OCI-LY3 (cell line): ENCODE data around the gene ZDHHC17.
A peak's percentile ranks its signal among the peaks of the same experiment; 100 is the strongest.

Experiments
- H2AFZ ChIP-seq: fragments of 200-600, 300-600 bp; shearing (Covaris generic); 2 replicates; pipeline ENCODE4 v1.6.0; 2014; ENCODE audit warnings: antibody characterized with exemption, low read depth, low read length
- H3K27ac ChIP-seq: fragments of 200-600, 300-600 bp; sonication (generic); 2 replicates; pipeline ENCODE4 v1.5.1; 2014; ENCODE audit warnings: mild to moderate bottlenecking, low read length, moderate library complexity, mixed read lengths
- H3K27me3 ChIP-seq: fragments of 200-600, 300-600 bp; sonication (generic); 2 replicates; pipeline ENCODE4 v1.6.1; 2014; ENCODE audit warnings: low read depth, low read length, mixed read lengths
- H3K36me3 ChIP-seq: fragments of 200-600, 300-600 bp; sonication (generic); replicated peaks from 2 replicates; pipeline ENCODE3; 2014; ENCODE audit warnings: low read depth, low read length, mixed read lengths
- H3K4me1 ChIP-seq: fragments of 300-600, 200-600 bp; sonication (generic); 2 replicates; pipeline ENCODE4 v1.6.1; 2014; ENCODE audit warnings: low read length, mixed read lengths
- H3K4me2 ChIP-seq: fragments of 200-600, 300-600 bp; sonication (generic); 2 replicates; pipeline ENCODE4 v1.6.1; 2014; ENCODE audit warnings: low read length, mixed read lengths
- H3K4me3 ChIP-seq: fragments of 300-600, 200-600 bp; sonication (generic); 2 replicates; pipeline ENCODE4 v1.5.1; 2014; ENCODE audit warnings: antibody characterized with exemption, mild to moderate bottlenecking, low read length, moderate library complexity
- H3K79me2 ChIP-seq: fragments of 300-600, 200-600 bp; shearing (Covaris generic); 2 replicates; pipeline ENCODE4 v1.6.1; 2014; ENCODE audit warnings: mild to moderate bottlenecking, low read length, mixed read lengths
- H3K9ac ChIP-seq: fragments of 300-600, 200-600 bp; shearing (Covaris generic); 2 replicates; pipeline ENCODE4 v1.6.0; 2014; ENCODE audit warnings: mild to moderate bottlenecking, low read length, moderate library complexity
- H3K9me3 ChIP-seq: fragments of 200-600, 300-600 bp; shearing (Covaris generic); 2 replicates; pipeline ENCODE4 v1.6.1; 2014; ENCODE audit warnings: low read length, mixed read lengths; ENCODE audit not compliant: insufficient read depth
- H4K20me1 ChIP-seq: fragments of 200-600, 300-600 bp; sonication (generic); 2 replicates; pipeline ENCODE4 v1.6.1; 2016; ENCODE audit warnings: low read length, mixed read lengths; ENCODE audit not compliant: insufficient read depth
- EZH2phosphoT487 ChIP-seq: fragments of 200-600 bp; shearing (Covaris generic); IDR thresholded peaks from 2 replicates; pipeline ENCODE4 v1.6.1; 2018; ENCODE audit warnings: antibody characterized with exemption, mixed run types, low read depth
- TF ChIP-seq, protein P1 (sequence below): fragments of 200-600, 300-600 bp; sonication (generic); IDR thresholded peaks from 2 replicates; pipeline ENCODE4 v1.5.1; 2014; ENCODE audit warnings: antibody characterized with exemption, low read length, low read depth

ZDHHC17 gene

GRCh38 chr12:76746516-76746915 lies 17.4 kb upstream of the ZDHHC17 start:
- H3K9me3 ChIP-seq, result no peaks in the 10 kb centered on the region
- H3K79me2 ChIP-seq, result no peaks in the 10 kb centered on the region
- no peaks in the 10 kb centered on the region for H4K20me1 ChIP-seq
- H3K36me3 ChIP-seq, result no peaks in the 10 kb centered on the region
- no peak overlapping the region for H3K9ac ChIP-seq
- H2AFZ ChIP-seq, result no peak overlapping the region
- H3K4me2 ChIP-seq, result peak overlapping the region; percentile 31; the same call in 1 of the 2 replicates
- no peak for TF ChIP-seq EZH2phosphoT487
- TF ChIP-seq, protein P1, sequence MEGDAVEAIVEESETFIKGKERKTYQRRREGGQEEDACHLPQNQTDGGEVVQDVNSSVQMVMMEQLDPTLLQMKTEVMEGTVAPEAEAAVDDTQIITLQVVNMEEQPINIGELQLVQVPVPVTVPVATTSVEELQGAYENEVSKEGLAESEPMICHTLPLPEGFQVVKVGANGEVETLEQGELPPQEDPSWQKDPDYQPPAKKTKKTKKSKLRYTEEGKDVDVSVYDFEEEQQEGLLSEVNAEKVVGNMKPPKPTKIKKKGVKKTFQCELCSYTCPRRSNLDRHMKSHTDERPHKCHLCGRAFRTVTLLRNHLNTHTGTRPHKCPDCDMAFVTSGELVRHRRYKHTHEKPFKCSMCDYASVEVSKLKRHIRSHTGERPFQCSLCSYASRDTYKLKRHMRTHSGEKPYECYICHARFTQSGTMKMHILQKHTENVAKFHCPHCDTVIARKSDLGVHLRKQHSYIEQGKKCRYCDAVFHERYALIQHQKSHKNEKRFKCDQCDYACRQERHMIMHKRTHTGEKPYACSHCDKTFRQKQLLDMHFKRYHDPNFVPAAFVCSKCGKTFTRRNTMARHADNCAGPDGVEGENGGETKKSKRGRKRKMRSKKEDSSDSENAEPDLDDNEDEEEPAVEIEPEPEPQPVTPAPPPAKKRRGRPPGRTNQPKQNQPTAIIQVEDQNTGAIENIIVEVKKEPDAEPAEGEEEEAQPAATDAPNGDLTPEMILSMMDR, result no peak
- H3K27ac ChIP-seq, result no peak overlapping the region
- H3K27me3 ChIP-seq, result no peaks in the 10 kb centered on the region
- H3K4me3 ChIP-seq, result no peak overlapping the region
- H3K4me1 ChIP-seq, result peaks cover 6% of the 10 kb centered on the region; the same call in 1 of the 2 replicates

DNA sequence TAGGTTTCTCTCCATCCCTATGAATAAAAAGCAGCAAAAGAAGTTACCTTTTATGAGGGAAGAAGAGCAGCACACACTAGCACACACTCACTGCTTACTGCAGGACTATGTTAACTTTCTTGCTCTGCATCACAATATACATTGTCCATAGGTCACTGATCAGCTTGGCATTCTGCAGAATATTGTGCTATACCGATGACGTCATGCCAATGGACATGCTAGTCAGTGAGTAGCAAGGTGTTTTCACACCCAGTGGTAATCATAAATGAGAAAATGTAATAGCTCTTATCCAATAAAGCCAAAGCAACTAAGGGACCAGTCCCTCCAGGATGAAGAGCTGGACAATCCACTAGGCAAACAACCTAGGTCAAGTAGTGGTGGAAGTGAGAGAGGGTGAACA lies 16.7 kb upstream of the ZDHHC17 start:
- no peaks in the 10 kb centered on the region for H3K27me3 ChIP-seq
- TF ChIP-seq, protein P1, result no peak
- TF ChIP-seq EZH2phosphoT487, result no peak

DNA sequence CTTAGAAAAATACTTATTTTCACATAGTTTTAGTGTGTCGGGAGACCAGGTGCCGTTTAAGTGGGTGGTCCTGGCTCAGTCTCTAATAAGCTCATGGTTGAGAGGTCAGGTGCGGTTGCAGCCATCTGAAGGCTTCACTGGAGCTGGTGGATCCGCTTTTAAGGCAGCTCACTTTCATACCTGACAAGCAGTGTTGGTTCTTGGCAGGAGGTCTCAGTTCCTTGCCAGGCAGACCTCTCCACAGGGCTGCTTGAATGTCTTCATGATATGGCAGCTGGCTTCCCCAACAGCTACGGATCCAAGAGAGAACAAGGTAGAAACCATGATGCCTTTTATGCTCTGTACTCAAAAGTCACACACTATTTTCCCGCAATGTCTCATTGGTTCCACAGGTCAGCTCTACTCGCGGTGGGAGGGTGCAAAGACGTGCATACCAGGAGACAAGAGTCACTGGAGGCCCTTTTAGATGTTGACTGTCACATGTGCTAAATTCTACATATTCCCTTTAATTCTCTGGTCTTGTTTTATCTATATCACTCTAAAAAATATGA lies 8.0 kb upstream of the ZDHHC17 start:
- Histone ChIP-seq H3K4me1 (no peaks in the 10 kb centered on the region), H3K9me3 (no peaks in the 10 kb centered on the region), H3K36me3 (no peaks in the 10 kb centered on the region), H3K4me3 (no peak overlapping the region), H4K20me1 (no peaks in the 10 kb centered on the region), H3K27ac (no peak overlapping the region), H2AFZ (no peak overlapping the region), H3K79me2 (no peaks in the 10 kb centered on the region), H3K9ac (no peak overlapping the region), H3K27me3 (no peaks in the 10 kb centered on the region), H3K4me2 (no peak overlapping the region)
- TF ChIP-seq EZH2phosphoT487, result no peak
- TF ChIP-seq, protein P1, result no peak

More for the DNA sequence above, 16.7 kb upstream of the ZDHHC17 start:
- Histone ChIP-seq H3K4me1 (peaks cover 6% of the 10 kb centered on the region; the same call in 1 of the 2 replicates), H3K36me3 (no peaks in the 10 kb centered on the region), H3K27ac (no peak overlapping the region), H3K4me2 (no peak overlapping the region), H3K79me2 (no peaks in the 10 kb centered on the region), H4K20me1 (no peaks in the 10 kb centered on the region), H3K9me3 (no peaks in the 10 kb centered on the region), H3K9ac (no peak overlapping the region), H2AFZ (no peak overlapping the region), H3K4me3 (no peak overlapping the region)

DNA sequence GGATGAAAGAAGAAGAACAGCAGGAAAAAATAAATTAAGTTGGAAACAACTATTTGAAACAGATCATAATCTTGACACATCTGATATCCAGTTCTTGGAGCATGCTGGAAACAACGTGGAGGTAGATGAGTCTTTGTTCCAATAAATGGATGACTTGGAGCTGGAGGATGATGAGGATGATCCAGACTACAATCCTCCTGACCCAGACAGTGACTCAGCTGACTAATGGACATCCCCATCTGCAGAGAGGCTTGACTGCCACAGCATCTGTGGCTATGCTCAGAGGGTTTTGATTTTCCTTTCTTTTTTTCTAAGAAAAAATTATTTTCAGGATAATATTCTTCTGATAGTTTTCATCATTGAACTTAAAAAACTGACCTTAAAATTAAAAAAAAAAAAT lies 6.2 kb upstream of the ZDHHC17 start:
- TF ChIP-seq EZH2phosphoT487, result no peak
- TF ChIP-seq, protein P1, result no peak
- Histone ChIP-seq H3K9ac (no peak overlapping the region), H3K27me3 (no peaks in the 10 kb centered on the region), H3K9me3 (no peaks in the 10 kb centered on the region), H3K27ac (no peak overlapping the region), H3K79me2 (no peaks in the 10 kb centered on the region), H4K20me1 (no peaks in the 10 kb centered on the region), H3K4me1 (no peaks in the 10 kb centered on the region), H2AFZ (no peak overlapping the region), H3K4me3 (no peak overlapping the region), H3K4me2 (no peak overlapping the region), H3K36me3 (no peaks in the 10 kb centered on the region)
